Lung microvascular endothelial cell (primary cell): ENCODE results near the gene FAM184B. TPM values are rescaled to one million over a fixed set of nuclear protein-coding genes. Genes with fewer than 3 reads are reported as not detected.
A peak's percentile ranks its signal among the peaks of the same experiment; 100 is the strongest.

Source experiments
- DNase-seq, 2 donors: peaks; one replicate each; pipeline versions ENCODE4 v3.0.0 to v3.0.0-alpha.2; 2010; ENCODE audit warnings: low read depth in 2 of 2
- total RNA-seq: library from RNA; depleted of rRNA; stranded (reverse); fragments of >200 nt; gene quantifications from 2 replicates; pipeline ENCODE4 v1.2.1, GENCODE V29; 2014

The FAM184B gene
- not detected in 2 replicates for total RNA-seq

DNA sequence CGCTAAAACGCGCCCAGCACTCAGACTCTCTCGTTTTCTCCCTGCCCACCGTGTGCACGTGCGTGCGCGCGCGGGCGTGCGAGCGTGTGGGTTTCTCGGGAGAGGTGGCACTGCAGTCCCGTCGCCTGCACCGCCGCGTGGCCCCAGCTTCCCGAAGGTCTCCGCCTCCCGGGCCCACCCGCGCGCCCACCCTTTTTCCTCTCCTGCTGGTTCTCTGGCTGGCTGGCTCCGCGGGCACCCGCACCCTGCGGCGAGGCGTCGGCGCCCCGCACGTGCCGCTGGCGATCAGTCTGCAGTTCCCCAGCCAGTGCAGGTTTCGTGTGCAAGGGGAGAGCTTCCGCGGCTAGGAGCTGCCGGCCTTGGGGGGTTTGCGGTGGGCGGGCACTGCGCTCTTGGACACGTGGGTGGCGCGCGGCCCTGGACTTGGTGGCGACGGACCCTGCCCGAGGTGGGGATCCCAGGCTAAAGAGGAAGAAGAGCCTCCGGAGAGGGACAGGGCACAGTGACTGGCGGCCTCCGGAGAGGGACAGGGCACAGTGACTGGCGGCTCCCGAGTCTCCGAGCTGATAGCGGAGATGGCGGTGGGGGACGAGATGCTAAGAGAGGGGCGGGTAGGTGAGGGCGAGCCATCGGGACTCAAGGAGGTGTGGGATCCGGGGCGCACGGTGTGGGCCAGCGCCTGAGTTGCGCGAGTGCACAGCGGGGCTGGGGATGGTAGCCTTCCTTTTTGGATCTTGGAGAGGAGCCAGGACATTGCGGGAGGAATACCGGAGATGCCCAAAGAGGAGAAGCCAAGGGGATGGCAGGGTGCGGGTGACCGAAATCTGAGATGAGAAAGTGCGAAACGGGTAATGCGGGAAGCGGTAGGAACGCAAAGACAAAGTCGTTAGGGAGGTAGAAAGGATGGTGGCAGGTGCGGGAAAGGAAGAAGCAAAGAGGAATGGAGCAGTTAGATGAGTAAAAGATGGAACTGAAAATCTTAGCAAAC lies at the start of gene FAM184B:
FAM184B (minus strand) TSS at position 322 of the 988 bp plus-strand sequence. CDS start 322 bp downstream, outside the sequence.
- peak; percentile 10 to 15 for DNase-seq

GRCh38 chr4:17823871-17824669 lies 42.6 kb upstream of the FAM184B start:
- peak in 1 of 2 donors; percentile 3 for DNase-seq

DNA sequence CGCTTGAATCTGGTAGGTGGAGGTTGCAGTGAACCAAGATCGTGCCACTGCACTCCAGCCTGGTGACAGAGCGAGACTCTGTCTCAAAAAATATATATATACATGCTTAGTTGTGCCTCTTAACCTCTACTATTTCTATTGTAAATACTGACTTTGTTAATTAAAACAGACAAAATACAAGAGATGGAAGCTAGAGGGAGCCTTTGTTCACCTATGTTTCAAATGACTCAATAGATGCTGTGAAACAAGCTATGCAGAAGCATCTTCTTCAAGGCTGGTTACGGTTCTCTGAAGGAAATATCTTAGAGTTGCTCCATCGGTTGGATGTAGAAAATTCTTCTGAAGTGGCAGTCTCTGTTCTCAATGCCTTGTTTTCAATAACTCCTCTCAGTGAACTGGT lies 35.6 kb upstream of the FAM184B start:
- DNase-seq: peak; percentile 66 to 71

GRCh38 chr4:17816142-17816541 lies 34.7 kb upstream of the FAM184B start:
- DNase-seq: no peak

- peak; percentile 55 to 77 for DNase-seq
Observed at GRCh38 chr4:17814140-17814539, 32.7 kb upstream of the FAM184B start.

DNA sequence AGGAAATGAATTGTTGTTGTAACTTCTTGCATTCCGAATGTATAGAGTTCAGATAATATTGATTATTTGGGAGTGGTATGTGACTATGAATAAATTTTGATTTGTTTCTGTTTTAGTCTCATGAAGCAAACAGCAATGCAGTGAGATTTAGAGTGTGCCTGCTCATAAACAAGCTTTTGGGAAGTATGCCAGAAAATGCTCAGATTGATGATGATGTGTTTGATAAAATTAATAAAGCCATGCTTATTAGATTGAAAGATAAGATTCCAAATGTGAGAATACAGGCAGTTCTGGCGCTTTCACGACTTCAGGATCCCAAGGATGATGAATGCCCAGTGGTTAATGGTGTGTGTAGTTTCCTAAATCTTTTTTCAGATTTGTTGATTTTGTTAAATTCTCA lies 31.4 kb upstream of the FAM184B start:
- DNase-seq: peak; percentile 37

DNA sequence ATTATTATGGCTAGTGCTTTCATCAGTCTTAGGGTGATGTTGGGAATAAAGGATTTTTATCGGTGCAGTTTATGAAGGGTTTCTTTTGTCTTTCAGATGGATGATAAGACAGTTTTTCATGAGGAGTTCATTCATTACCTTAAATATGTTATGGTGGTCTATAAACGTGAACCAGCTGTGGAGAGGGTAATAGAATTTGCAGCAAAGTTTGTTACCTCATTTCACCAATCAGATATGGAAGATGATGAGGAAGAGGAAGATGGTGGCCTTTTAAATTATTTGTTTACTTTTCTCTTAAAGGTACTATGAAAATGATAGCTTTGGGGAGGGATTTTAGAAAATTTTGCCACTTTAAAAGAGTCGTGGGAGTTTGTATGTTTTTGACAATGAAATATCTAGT lies 30.7 kb upstream of the FAM184B start:
- no peak for DNase-seq

- no peak for DNase-seq
Observed at GRCh38 chr4:17811078-17811603, 29.7 kb upstream of the FAM184B start.

DNA sequence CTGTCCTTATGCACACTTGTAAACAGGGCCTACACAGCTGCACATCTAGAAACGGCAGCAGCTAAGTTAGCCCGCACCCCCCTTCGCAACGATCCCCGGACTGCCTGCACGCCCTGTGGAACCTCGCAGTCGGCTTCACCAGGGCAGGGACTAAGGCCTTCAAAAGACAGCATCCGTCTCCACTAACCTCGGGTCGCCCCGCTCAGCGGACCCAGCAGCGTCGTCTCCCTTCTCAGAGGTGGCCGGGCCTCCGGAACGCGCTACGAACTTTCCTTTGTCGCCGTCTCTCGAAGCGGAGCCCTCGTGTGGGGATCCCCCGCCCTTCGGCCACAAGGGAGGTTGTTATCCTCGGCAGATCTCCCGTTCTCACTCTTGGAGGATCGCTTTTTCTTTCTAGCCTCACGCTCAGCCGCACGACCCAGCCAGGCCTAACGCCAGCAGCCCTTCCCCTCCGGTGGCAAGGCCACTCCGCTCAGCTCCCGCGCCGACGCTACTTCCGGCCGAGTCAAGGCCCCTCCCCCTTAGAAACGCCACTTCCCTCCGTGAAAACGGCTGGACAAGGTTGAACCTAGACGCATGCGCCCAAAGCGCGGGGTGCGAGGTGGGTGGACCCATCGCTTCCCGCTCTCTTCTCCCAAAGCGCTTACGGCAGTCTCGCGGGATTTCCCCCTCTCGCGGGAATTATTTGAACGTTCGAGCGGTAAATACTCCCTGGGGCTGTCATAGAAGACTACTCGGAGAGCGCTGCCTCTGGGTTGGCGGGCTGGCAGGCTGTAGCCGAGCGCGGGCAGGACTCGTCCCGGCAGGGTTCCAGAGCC lies 29.0 kb upstream of the FAM184B start, which contains the start of the genes DCAF16 and NCAPG:
DCAF16 (minus strand) TSS at position 498 of the 818 bp plus-strand sequence. CDS start 6,616 bp downstream, outside the sequence.
NCAPG (plus strand) TSS at position 720 of the 818 bp plus-strand sequence. CDS start 99 bp downstream, outside the sequence.
- DNase-seq: peak; percentile 100

DNA sequence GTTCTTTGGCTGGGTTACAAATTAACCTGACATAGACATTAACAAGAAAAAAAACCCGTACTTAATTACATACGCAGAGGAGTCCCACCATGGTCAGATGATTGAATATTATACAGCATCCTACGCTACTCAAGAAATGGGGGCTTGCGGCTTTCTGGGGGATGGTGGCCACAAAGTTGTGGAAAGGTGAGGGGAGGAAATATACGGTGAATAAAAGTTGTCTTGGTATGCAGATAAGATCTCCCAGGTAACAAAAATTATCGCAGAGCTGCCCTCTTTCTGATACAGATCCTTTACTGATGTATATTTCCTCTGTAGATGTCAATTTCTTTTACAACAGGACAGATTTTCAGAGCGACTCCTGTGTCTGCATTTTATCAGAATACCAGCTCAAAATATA lies 28.2 kb upstream of the FAM184B start:
- DNase-seq: no peak

- DNase-seq: no peak
Observed at GRCh38 chr4:17807446-17807845, 26.0 kb upstream of the FAM184B start.

DNA sequence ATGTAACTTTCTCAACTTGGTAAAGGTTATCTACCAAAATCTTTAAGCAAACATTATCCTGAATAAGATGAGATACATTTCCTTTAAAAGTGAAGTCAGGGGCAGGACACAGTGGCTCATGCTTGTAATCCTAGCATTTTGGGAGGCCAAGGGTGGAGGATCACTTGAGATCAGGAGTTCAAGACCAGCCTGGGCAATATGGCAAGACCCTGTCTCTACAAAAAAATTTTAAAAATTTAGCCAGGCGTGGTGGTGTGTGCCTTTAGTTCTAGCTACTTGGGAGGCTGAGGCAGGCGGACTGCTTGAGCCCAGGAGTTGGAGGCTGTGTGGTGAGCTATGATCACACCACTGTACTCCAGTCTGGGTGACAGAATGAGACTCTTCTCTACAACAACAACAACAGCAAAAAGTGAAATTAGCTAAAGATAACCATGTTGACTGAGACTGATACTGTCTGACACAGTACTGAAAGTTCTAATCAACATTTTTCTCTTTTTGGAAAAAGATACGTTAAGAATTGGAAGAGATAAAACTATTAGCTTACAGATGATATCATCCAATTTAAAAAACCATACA lies 24.2 kb upstream of the FAM184B start:
- DNase-seq: no peak

DNA sequence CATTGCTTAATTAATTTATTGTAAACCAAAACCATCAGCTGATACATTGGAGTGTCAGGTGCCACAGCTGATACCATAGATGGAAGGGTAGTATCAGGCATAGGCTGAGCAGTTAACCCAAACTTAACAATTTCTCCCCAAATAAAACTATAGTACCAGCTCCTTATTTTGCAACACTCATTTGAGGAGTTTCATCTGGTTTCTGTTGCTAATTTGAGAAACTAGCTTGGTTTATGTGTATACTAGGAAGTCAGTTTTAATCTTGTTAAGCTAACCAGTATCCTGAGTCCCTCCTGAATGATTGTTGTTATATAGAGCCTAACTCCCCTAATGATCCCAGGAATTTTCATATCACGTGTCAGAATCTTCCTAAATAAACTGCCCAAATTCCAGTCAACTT lies 16.4 kb upstream of the FAM184B start:
- DNase-seq: no peak

GRCh38 chr4:17794730-17795129 lies 13.3 kb upstream of the FAM184B start:
- DNase-seq: no peak

DNA sequence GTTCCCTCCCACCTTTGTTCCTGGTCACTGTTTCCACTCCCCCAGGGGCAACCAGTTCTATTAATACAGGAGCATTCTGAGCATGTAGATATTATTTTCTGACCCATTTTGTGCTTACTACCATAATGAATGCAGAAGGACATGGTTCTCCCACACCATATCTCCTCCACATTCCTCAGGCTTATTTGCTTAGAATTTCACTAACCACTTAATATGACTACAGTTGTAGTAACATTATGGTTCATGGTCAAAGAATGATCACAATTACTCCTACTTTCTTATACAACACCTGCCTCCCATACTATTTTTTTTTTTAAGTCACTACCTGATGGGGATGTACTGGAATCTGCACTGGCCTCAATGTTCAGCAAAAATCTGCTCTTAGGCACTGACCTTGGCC lies 7.5 kb upstream of the FAM184B start:
- DNase-seq: no peak

DNA sequence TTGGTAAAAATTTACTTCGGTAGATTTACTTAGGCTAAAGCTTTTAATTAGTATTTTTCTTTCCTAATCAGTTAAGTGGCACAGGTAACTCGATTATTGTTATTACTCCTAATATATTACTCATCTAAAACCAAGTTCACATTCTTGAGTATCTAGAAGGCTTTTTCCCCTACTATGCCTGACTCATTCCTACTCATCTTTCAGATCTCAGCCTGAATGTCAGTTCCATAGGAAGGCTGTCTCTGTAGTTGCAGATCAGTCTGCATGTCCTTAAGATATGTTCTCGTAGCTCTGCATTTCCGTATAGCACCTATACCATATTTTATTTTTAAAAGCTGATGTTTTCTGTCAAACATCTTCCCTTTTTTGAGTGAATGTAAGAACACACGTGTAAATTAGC lies 5.9 kb upstream of the FAM184B start:
- no peak for DNase-seq

DNA sequence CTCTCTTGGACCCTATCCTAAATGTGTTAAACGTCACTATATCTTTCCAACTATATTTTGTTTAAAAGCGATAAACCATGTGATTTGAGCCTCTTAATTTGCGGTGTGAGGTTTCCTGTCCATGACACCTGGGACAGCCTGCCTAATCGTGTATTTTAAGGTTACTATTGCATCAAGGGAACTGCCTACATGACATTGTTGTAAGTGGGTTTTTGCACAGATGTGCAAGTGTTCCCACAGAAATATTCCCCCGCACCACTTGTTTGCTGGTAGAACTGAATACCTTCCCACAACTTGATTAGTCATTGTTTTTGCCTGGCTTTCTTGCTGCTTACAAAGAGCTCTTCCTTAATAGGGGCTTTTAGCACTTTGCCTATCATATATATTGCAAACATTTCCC lies 5.1 kb upstream of the FAM184B start:
- DNase-seq: no peak

DNA sequence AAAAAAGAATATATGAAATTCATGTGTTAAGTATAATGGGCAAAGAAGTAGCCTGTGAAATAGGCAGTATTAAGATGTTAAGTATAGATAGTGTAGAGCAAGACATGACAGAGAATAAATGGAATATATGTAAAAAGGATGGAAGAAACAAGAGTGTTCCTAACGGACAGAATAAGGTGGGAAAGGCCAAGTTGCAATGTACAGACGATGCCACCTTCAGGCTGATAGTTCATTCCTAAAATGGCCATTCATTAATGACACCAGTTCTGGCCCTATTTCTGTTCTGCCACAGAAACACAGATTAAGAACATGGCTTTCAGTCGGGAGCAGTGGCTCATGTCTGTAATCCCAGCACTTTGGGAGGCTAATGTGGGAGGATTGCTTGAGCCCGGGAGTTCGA lies 4.4 kb upstream of the FAM184B start:
- no peak for DNase-seq

DNA sequence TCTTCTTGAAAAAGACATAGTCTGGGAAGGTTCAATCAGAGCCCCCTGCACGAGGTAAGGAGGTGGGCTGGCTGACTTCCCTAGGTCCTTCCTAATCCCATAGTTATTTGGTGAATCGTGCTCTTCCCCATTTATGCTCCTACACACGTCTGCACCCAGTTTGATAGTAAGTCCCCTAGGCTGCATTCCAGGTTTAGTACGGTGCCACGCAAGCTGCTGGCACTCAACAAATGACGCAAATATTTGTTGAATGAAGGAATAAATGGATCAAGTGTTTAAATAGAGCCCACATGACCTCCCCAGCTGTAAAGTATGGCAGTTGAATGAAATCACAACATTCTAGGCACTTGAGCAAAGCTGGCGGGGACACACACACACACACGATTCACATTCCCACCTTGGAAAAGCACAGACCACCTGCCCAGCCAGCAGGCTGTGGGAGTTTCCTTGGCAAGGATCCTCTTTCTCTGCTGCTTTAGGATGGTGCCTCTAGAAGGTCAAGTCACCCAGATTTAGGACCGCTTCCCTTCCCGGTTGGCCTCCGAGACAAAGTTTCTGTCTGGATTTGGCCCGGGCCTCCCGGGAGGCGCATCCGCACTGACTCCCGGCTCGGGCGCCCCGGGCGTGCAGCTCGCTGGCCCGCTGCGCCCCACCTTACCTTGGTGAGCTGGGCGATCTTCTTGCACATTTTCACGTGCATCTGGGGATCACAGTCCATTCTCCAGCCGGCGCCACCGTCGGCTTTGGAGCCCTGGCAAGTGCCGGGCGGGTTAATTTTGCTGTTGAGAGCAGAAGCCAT lies 721 bp downstream of the FAM184B start:
- no peak for DNase-seq

DNA sequence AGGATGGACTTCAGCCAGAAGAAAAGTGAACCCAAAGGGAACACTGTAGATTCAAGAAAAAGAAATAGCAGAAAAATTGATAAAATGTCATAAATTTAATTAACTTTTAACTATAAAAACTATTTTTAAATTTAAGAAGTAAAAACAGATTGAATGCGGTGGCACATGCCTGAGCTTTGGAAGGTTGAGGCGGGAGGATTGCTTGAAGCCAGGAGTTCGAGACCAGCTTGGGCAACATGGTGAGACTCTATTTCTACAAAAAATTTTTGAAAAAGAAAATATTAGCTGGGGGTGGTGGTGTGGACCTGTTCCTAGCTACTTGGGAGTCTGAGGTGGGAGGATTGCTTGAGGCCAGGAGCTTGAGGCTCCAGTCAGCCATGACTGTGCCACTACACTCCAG lies 3.0 kb downstream of the FAM184B start:
- DNase-seq: no peak
